K562 (cell line): ENCODE data around the gene TAL1. TPM values are rescaled to one million over a fixed set of nuclear protein-coding genes. Genes with fewer than 3 reads are reported as not detected.

Experiments
- ATAC-seq: fragments of 200-7000 bp; cut with Tn5 transposase; 3 replicates; pipeline ENCODE4 v1.9.1; 2020; ENCODE audit warnings: moderate library complexity
- BruUV-seq: library from RNA; stranded (reverse); fragments of 400-500 nt; replicated peaks from 2 replicates; lab custom pipeline; 2021; lab: Mats Ljungman, UMichigan
- CTCF ChIA-PET: fragments of 300-600 bp; formaldehyde crosslinking; extraction: SDS; loops from one replicate; lab custom pipeline; 2021; ENCODE audit warnings: low intra/inter-chr PET ratio; lab: Yijun Ruan, JAX
- POLR2A ChIA-PET: fragments of 300-600, 350-650 bp; sonication (Branson Sonifier 250); formaldehyde crosslinking; extraction: SDS; loops from one replicate; lab custom pipeline; 2021; ENCODE audit warnings: antibody characterized with exemption, inconsistent platforms; lab: Yijun Ruan, JAX
- DNase-seq, 4 experiments: peaks; one replicate each; pipeline versions ENCODE4 v3.0.0 to v3.0.0-alpha.2; 2011 to 2018; ENCODE audit warnings: low spot score in 3 of 4, mixed read lengths in 3 of 4; ENCODE audit errors: extremely low read depth in 1 of 4
- FAIRE-seq: peaks from 2 replicates; lab custom pipeline; 2011; peaks lifted over from hg19 to GRCh38; lab: Jason Lieb, UNC
- H2AFZ ChIP-seq: 2 replicates; pipeline ENCODE4 v1.6.0; 2011; ENCODE audit warnings: low read depth, low read length, control low read depth, inconsistent platforms
- H3K27ac ChIP-seq: fragments of 200-600 bp; 3 replicates; pipeline ENCODE4 v1.8.0; 2011; ENCODE audit warnings: low read depth, mild to moderate bottlenecking, control low read depth, inconsistent platforms, low read length, moderate library complexity, mixed read lengths; ENCODE audit errors: extremely low read depth
- H3K27me3 ChIP-seq, 2 experiments: fragments of 300-600 bp in 1 of 2; 2 replicates in 1 of 2; 3 replicates in 1 of 2; pipeline versions ENCODE4 v1.6.0 to v1.8.0; 2011; ENCODE audit warnings: inconsistent platforms in 2 of 2, low read length in 2 of 2, mild to moderate bottlenecking in 1 of 2, mixed read lengths in 1 of 2, moderate library complexity in 1 of 2; ENCODE audit not compliant: control insufficient read depth in 2 of 2, insufficient read depth in 2 of 2
- H3K36me3 ChIP-seq: fragments of 300-600 bp; 3 replicates; pipeline ENCODE4 v1.8.0; 2011; ENCODE audit warnings: mild to moderate bottlenecking, low read length, inconsistent platforms; ENCODE audit not compliant: control insufficient read depth, insufficient read depth
- H3K4me1 ChIP-seq, 2 experiments: fragments of 200-600 bp in 1 of 2; replicated peaks in 1 of 2; 2 replicates in 1 of 2; 3 replicates in 1 of 2; pipeline versions ENCODE4 v1.5.1 to v1.8.0; 2011; ENCODE audit warnings: inconsistent platforms in 2 of 2, low read length in 2 of 2, mild to moderate bottlenecking in 1 of 2, mixed read lengths in 1 of 2, moderate library complexity in 1 of 2; ENCODE audit not compliant: control insufficient read depth in 2 of 2, insufficient read depth in 2 of 2
- H3K4me2 ChIP-seq: 2 replicates; pipeline ENCODE4 v1.6.1; 2011; ENCODE audit warnings: low read length, control low read depth, inconsistent platforms, mixed read lengths; ENCODE audit not compliant: insufficient read depth
- H3K4me3 ChIP-seq: fragments of 200-600 bp; sonication (generic), shearing (Covaris generic); 2 replicates; pipeline ENCODE4 v1.5.1; 2016; ENCODE audit warnings: control low read depth, inconsistent platforms
- H3K79me2 ChIP-seq: fragments of 200-600 bp; 3 replicates; pipeline ENCODE4 v1.8.0; 2011; ENCODE audit warnings: low read length, inconsistent platforms; ENCODE audit not compliant: control insufficient read depth, insufficient read depth
- H3K9ac ChIP-seq, 2 experiments: 2 replicates each; pipeline versions ENCODE4 v1.6.0 to v1.6.1; 2011; ENCODE audit warnings: low read depth in 2 of 2, low read length in 2 of 2, control low read depth in 1 of 2, inconsistent platforms in 1 of 2, mild to moderate bottlenecking in 1 of 2, mixed read lengths in 1 of 2; ENCODE audit not compliant: insufficient read depth in 1 of 2
- H3K9me1 ChIP-seq: one replicate; pipeline ENCODE4 v1.6.0; 2011; ENCODE audit warnings: inconsistent platforms, mild to moderate bottlenecking, low read length, moderate library complexity; ENCODE audit not compliant: control insufficient read depth, insufficient read depth
- H3K9me3 ChIP-seq: replicated peaks from 2 replicates; pipeline ENCODE4 v1.5.1; 2011; ENCODE audit warnings: low read depth, low read length, inconsistent platforms; ENCODE audit not compliant: control insufficient read depth, insufficient read depth
- H4K20me1 ChIP-seq: replicated peaks from 2 replicates; pipeline ENCODE4 v1.6.1; 2011; ENCODE audit warnings: low read length, inconsistent platforms, mixed read lengths; ENCODE audit not compliant: control insufficient read depth, insufficient read depth
- CBFA2T3 ChIP-seq: fragments of 450-650 bp; IDR thresholded peaks from 2 replicates; pipeline ENCODE4 v1.6.1; 2017
- CBX1 ChIP-seq: sonication (generic); IDR thresholded peaks from 2 replicates; pipeline ENCODE4 v1.6.1; 2016; ENCODE audit warnings: antibody characterized with exemption, low read depth, mild to moderate bottlenecking
- LCOR ChIP-seq: sonication (generic); formaldehyde crosslinking; IDR thresholded peaks from 2 replicates; pipeline ENCODE4 v1.8.0; 2022; ENCODE audit warnings: mild to moderate bottlenecking, missing genetic modification reagents
- MEIS2 ChIP-seq: fragments of 450-650 bp; IDR thresholded peaks from 2 replicates; pipeline ENCODE4 v1.6.1; 2014; ENCODE audit warnings: mild to moderate bottlenecking; ENCODE audit not compliant: partially characterized antibody
- PHB2 ChIP-seq: fragments of 450-650 bp; IDR thresholded peaks from 2 replicates; pipeline ENCODE4 v1.6.1; 2017; ENCODE audit warnings: low read depth
- PHF20 ChIP-seq: fragments of 450-650 bp; IDR thresholded peaks from 2 replicates; pipeline ENCODE4 v1.6.1; 2018; ENCODE audit not compliant: partially characterized antibody
- PRDM10 ChIP-seq: fragments of 450-650 bp; IDR thresholded peaks from 2 replicates; pipeline ENCODE4 v1.6.1; 2018; ENCODE audit not compliant: partially characterized antibody
- RFX5 ChIP-seq: IDR thresholded peaks from 2 replicates; pipeline ENCODE4 v1.6.1; 2011; ENCODE audit warnings: low read depth, mild to moderate bottlenecking, improper control_type of control experiment, low read length
- STAG1 ChIP-seq: sonication (generic); formaldehyde crosslinking; IDR thresholded peaks from 2 replicates; pipeline ENCODE4 v1.5.0; 2020; ENCODE audit warnings: missing genetic modification reagents, borderline replicate concordance
- STAT6 ChIP-seq: sonication (generic); formaldehyde crosslinking; IDR thresholded peaks from 2 replicates; pipeline ENCODE4 v1.8.1; 2023; ENCODE audit warnings: mild to moderate bottlenecking, missing genetic modification reagents
- TBL1XR1 ChIP-seq, 2 experiments: IDR thresholded peaks; 2 replicates each; pipeline ENCODE4 v1.6.1; 2012; ENCODE audit warnings: improper control_type of control experiment in 2 of 2, low read length in 2 of 2, mild to moderate bottlenecking in 1 of 2
- ZBTB2 ChIP-seq: fragments of 450-650 bp; IDR thresholded peaks from 2 replicates; pipeline ENCODE4 v1.6.1; 2016; ENCODE audit warnings: antibody characterized with exemption
- ZEB2 ChIP-seq: fragments of 450-650 bp; IDR thresholded peaks from 2 replicates; pipeline ENCODE4 v1.6.1; 2016
- ZNF224 ChIP-seq: sonication (generic); formaldehyde crosslinking; IDR thresholded peaks from 2 replicates; pipeline ENCODE4 v1.8.0; 2022; ENCODE audit warnings: mild to moderate bottlenecking, missing genetic modification reagents
- ZNF274 ChIP-seq: IDR thresholded peaks from 2 replicates; pipeline ENCODE4 v1.6.1; 2011; ENCODE audit warnings: low read depth, mild to moderate bottlenecking, low read length, moderate library complexity, borderline replicate concordance
- ZNF3 ChIP-seq: fragments of 250-450 bp; sonication (Bioruptor Pico); IDR thresholded peaks from 2 replicates; pipeline ENCODE4 v1.5.0; 2021; ENCODE audit warnings: mild to moderate bottlenecking, moderate library complexity
- ZNF586 ChIP-seq: fragments of 450-650 bp; formaldehyde crosslinking; conservative IDR thresholded peaks from 2 replicates; pipeline ENCODE4 v1.4.0; 2020; ENCODE audit warnings: mild to moderate bottlenecking, moderate library complexity
- WGBS: fragments of 100-300 bp; shearing (Covaris generic); methylation state at CpG from one replicate; pipeline ENCODE4 v1.1.6; 2016; ENCODE audit warnings: low coverage, mixed read lengths; ENCODE audit not compliant: insufficient coverage; ENCODE audit errors: missing lambda C conversion rate; 5-methylcytosine and 5-hydroxymethylcytosine counted together
- in situ Hi-C: fragments of 300-500 bp; cut with MboI; formaldehyde crosslinking; loops from 4 replicates; pipeline ENCODE4 v1.15.0; 2018; ENCODE audit warnings: inconsistent platforms, mixed read lengths
- intact Hi-C: fragments of 100-400 bp; cut with micrococcal nuclease; formaldehyde crosslinking; loops from 2 replicates; pipeline ENCODE4 v1.14.2; 2022
- polyA plus RNA-seq, 8 experiments: library from polyadenylated mRNA; depleted of rRNA in 4 of 8; stranded (reverse) in 5 of 8; unstranded in 3 of 8; fragments of >200 nt; fragmentation: Nextera tagmentation in 2 of 8; fragmentation: Illumina TruSeq in 1 of 8; extraction: Ambion mirVana in 2 of 8; extraction: Trizol in 1 of 8; gene quantifications; 2 replicates each; pipeline versions ENCODE4 v1.2.1 to v1.2.3, GENCODE V29; 2011 to 2014; ENCODE audit warnings: inconsistent platforms in 1 of 8, missing spikeins in 1 of 8
- total RNA-seq, 7 experiments: library from RNA; depleted of rRNA in 6 of 7; stranded (reverse); fragments of >200 nt in 6 of 7; fragmentation: Illumina TruSeq in 2 of 7; extraction: Trizol in 2 of 7; gene quantifications; 2 replicates each; pipeline versions ENCODE4 v1.2.1 to v1.2.3, GENCODE V29; 2011 to 2021; ENCODE audit warnings: low replicate concordance in 1 of 7

TAL1 gene
- total and polyA plus RNA-seq, 9 of the 15 experiments (the other 6 are each of a cell fraction or from before 2014, with no cell fraction given) = 18.5 to 106 (median 59.7) TPM

- no peaks in the 10 kb centered on the region for H3K36me3 ChIP-seq
- H3K27ac ChIP-seq = peak overlapping the region; percentile 75; the same call in 2 of the 3 replicates
- peaks cover 38% of the 10 kb centered on the region for H3K79me2 ChIP-seq
- CTCF ChIA-PET = no interaction called here
- H3K9ac ChIP-seq = peak overlapping the region; percentile 59 to 71; a peak in 3 of 4 replicates
- H3K4me1 ChIP-seq = peaks cover 31 to 36% of the 10 kb centered on the region in 2 experiments
- no peaks in the 10 kb centered on the region for H4K20me1 ChIP-seq
- POLR2A ChIA-PET = interaction anchor here (0.5 to 2.6 kb wide), 10 partner anchors 10 to 204 kb away, joined by 3 to 10 read pairs (median 4); partner anchors contain the start of gene FOXD2
- in situ Hi-C loops = no loop called here
- H3K27me3 ChIP-seq = no peaks in the 10 kb centered on the region
- intact Hi-C loops = loop anchor here (5.0 kb wide), 1 partner anchor 99 kb away; the partner anchor contains the start of gene CMPK1
- 40% methylated on average over 6 of the region's 6 CpGs for WGBS
- no TSS peak for BruUV-seq
- peak overlapping the region; percentile 81; the same call in 1 of the 2 replicates for H3K4me2 ChIP-seq
- no peak overlapping the region for H3K4me3 ChIP-seq
- no peak for FAIRE-seq
- H3K9me1 ChIP-seq = no peaks in the 10 kb centered on the region
- H3K9me3 ChIP-seq = no peaks in the 10 kb centered on the region
- H2AFZ ChIP-seq = peak overlapping the region; percentile 81
- ATAC-seq = no peak
- DNase-seq = no peak
- TF ChIP-seq PHB2 = no peak
- TF ChIP-seq ZNF224 (CRISPR knock-in tag) = no peak
- TF ChIP-seq ZEB2 = no peak
- no peak for TF ChIP-seq STAT6 (CRISPR knock-in tag)
- no peak for TF ChIP-seq TBL1XR1 (IDR thresholded peaks at IDR 0.05; ENCODE audit: low read length in 2 of 2)
- TF ChIP-seq ZNF3 (CRISPR knock-in tag) = no peak
- TF ChIP-seq ZBTB2 = no peak
- TF ChIP-seq ZNF274 = no peak
- no peak for TF ChIP-seq STAG1 (CRISPR knock-in tag)
- TF ChIP-seq PRDM10 = no peak
- peak; percentile 13; the same call in 1 of the 2 replicates for TF ChIP-seq CBFA2T3
- no peak for TF ChIP-seq RFX5
- TF ChIP-seq ZNF586 (CRISPR knock-in tag) = no peak
- no peak for TF ChIP-seq MEIS2
- TF ChIP-seq PHF20 = peak; percentile 44
- TF ChIP-seq CBX1 = peak; percentile 60; the same call in 1 of the 2 replicates
- TF ChIP-seq LCOR (CRISPR knock-in tag) = no peak
Observed at GRCh38 chr1:47233186-47233585, 1.2 kb upstream of the TAL1 start.
